ENCODE results near the gene CPSF4.

- TF ChIP-seq CTCF (IDR thresholded peaks at IDR 0.05; ENCODE audit: low read depth, low read length), result no peak
- no peak for TF ChIP-seq POLR2A (IDR thresholded peaks at IDR 0.05; ENCODE audit: extremely low read depth, insufficient read length)
- TF ChIP-seq, protein P1, sequence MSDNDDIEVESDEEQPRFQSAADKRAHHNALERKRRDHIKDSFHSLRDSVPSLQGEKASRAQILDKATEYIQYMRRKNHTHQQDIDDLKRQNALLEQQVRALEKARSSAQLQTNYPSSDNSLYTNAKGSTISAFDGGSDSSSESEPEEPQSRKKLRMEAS (IDR thresholded peaks at IDR 0.05; ENCODE audit: low read depth, low read length), result no peak
Measured at GRCh38 chr7:99457050-99457649, 18.4 kb downstream of the CPSF4 start.
